Testis (tissue), 3 donors: Measurements from ENCODE around the gene COL6A5. TPM values are rescaled to one million over a fixed set of nuclear protein-coding genes. Genes with fewer than 3 reads are reported as not detected.

Experiments used
- DNase-seq: peaks from one replicate; pipeline ENCODE4 v3.0.0-alpha.2; 2019
- H3K27ac ChIP-seq, 2 donors: fragments of 200-600 bp; sonication (generic); one replicate each; pipeline ENCODE4 v1.5.1; 2019
- H3K27me3 ChIP-seq: fragments of 200-600 bp; sonication (generic); one replicate; pipeline ENCODE4 v1.5.1; 2019
- H3K36me3 ChIP-seq: fragments of 200-600 bp; sonication (generic); one replicate; pipeline ENCODE4 v1.5.1; 2017; ENCODE audit warnings: low read depth; ENCODE audit errors: missing control alignments
- H3K4me1 ChIP-seq: fragments of 200-600 bp; sonication (generic); one replicate; pipeline ENCODE4 v1.5.1; 2019
- H3K4me3 ChIP-seq, 2 donors: fragments of 200-600 bp; sonication (generic); one replicate each; pipeline ENCODE4 v1.5.1; 2017 to 2019
- H3K9me3 ChIP-seq: fragments of 200-600 bp; sonication (generic); one replicate; pipeline ENCODE4 v1.5.1; 2017
- POLR2A ChIP-seq: fragments of 450-650 bp; IDR thresholded peaks from one replicate; pipeline ENCODE4 v1.6.1; 2017; ENCODE audit warnings: antibody characterized with exemption, mild to moderate bottlenecking, moderate library complexity
- WGBS, 2 donors: methylation state at CpG; one replicate each; pipeline ENCODE4 v1.1.5; 2018; 5-methylcytosine and 5-hydroxymethylcytosine counted together
- intact Hi-C: fragments of 100-400 bp; cut with DNase I; formaldehyde crosslinking; loops from one replicate; pipeline ENCODE4 v1.15.1; 2023; ENCODE audit warnings: low total_unique reads
- polyA plus RNA-seq: library from polyadenylated mRNA; stranded (reverse); fragments of 350-450 nt; fragmentation: Illumina TruSeq; extraction: RNeasy Lipid Tissue Mini Kit (QIAGEN cat#74804); gene quantifications from one replicate; pipeline ENCODE4 v1.2.3, GENCODE V29; 2014; ENCODE audit warnings: low read depth, low replicate concordance; ENCODE audit not compliant: insufficient read depth
- total RNA-seq, 2 donors: library from RNA; depleted of rRNA; stranded (reverse); fragments of >200 nt; gene quantifications; one replicate each; pipeline ENCODE4 v1.2.3, GENCODE V29; 2016
- TF ChIP-seq, protein P1 (sequence below), 3 experiments: fragments of 450-650 bp in 2 of 3; fragments of 200-600 bp in 1 of 3; sonication (generic) in 1 of 3; IDR thresholded peaks; one replicate each; pipeline ENCODE4 v1.5.1; 2016 to 2019; ENCODE audit warnings: antibody characterized with exemption in 3 of 3, mild to moderate bottlenecking in 2 of 3, moderate library complexity in 1 of 3

The COL6A5 gene
- total and polyA plus RNA-seq, 3 donors from 2014 or later: 1.5 to 2.6 (median 2.0) TPM

DNA sequence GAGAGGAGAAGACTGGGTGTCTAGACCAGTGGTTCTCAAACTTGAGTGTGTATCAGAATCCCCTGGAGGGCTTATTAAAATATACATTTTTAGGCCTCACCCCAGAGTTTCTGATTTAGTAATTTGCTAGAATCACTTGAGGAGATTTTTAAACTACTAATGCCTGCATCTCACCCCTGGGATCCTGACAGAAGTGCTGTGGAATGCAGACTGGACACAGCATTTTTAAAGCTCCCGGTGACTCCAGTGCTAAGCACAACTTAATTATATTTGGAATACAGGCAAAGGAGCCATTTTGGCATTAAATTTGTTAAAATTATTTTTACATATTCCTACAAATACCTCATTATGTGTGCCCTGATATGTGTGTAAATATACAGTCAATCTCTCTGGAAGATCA, 144.8 kb downstream of the COL6A5 start:
- 38 to 76% methylated on average over 1 of the region's 1 CpG for WGBS, 2 donors
- H3K27ac ChIP-seq: no peak overlapping the region
- H3K4me3 ChIP-seq: no peak overlapping the region
- H3K36me3 ChIP-seq: no peaks in the 10 kb centered on the region
- H3K4me1 ChIP-seq: no peaks in the 10 kb centered on the region
- intact Hi-C loops: no loop called here
- DNase-seq: no peak
- H3K9me3 ChIP-seq: no peaks in the 10 kb centered on the region
- TF ChIP-seq, protein P1, sequence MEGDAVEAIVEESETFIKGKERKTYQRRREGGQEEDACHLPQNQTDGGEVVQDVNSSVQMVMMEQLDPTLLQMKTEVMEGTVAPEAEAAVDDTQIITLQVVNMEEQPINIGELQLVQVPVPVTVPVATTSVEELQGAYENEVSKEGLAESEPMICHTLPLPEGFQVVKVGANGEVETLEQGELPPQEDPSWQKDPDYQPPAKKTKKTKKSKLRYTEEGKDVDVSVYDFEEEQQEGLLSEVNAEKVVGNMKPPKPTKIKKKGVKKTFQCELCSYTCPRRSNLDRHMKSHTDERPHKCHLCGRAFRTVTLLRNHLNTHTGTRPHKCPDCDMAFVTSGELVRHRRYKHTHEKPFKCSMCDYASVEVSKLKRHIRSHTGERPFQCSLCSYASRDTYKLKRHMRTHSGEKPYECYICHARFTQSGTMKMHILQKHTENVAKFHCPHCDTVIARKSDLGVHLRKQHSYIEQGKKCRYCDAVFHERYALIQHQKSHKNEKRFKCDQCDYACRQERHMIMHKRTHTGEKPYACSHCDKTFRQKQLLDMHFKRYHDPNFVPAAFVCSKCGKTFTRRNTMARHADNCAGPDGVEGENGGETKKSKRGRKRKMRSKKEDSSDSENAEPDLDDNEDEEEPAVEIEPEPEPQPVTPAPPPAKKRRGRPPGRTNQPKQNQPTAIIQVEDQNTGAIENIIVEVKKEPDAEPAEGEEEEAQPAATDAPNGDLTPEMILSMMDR (IDR thresholded peaks at IDR 0.05): no peak
- no peak for TF ChIP-seq POLR2A
- no peaks in the 10 kb centered on the region for H3K27me3 ChIP-seq

DNA sequence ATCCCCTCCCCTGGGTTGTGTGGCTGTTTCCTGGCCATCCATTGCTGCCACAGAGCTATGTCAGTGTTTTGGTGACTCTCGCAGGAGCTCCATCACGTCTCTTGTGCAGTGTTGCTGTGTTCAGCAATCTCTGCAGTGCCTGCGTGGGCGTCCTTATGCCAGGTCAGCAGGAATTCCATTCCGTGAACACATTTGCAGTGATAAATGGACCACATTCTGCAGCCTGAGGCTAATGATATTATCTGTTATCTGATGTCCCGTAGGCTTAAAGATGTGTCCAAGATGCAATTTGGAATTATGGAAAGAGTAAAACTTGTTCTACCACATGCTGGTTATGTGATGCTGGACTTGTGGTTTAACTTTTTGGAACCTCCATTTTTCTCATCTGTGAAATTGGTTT, 146.0 kb downstream of the COL6A5 start:
- Histone ChIP-seq H3K27me3 (no peaks in the 10 kb centered on the region), H3K27ac (no peak overlapping the region), H3K36me3 (no peaks in the 10 kb centered on the region), H3K4me3 (no peak overlapping the region), H3K4me1 (no peaks in the 10 kb centered on the region), H3K9me3 (no peaks in the 10 kb centered on the region)
- WGBS, 2 donors: 62 to 67% methylated on average over 6 of the region's 6 CpGs
- DNase-seq: no peak
- TF ChIP-seq, protein P1 (IDR thresholded peaks at IDR 0.05): no peak
- no peak for TF ChIP-seq POLR2A
- intact Hi-C loops: no loop called here

GRCh38 chr3:130504701-130505100, 159.2 kb downstream of the COL6A5 start:
- no peak for DNase-seq
- Histone ChIP-seq H3K9me3 (no peaks in the 10 kb centered on the region), H3K36me3 (no peaks in the 10 kb centered on the region), H3K27ac (no peak overlapping the region), H3K4me1 (peaks cover 4% of the 10 kb centered on the region), H3K4me3 (no peak overlapping the region), H3K27me3 (no peaks in the 10 kb centered on the region)
- 83 to 93% methylated on average over 2 of the region's 2 CpGs for WGBS, 2 donors
- TF ChIP-seq, protein P1 (IDR thresholded peaks at IDR 0.05): no peak
- no peak for TF ChIP-seq POLR2A
- intact Hi-C loops: no loop called here

DNA sequence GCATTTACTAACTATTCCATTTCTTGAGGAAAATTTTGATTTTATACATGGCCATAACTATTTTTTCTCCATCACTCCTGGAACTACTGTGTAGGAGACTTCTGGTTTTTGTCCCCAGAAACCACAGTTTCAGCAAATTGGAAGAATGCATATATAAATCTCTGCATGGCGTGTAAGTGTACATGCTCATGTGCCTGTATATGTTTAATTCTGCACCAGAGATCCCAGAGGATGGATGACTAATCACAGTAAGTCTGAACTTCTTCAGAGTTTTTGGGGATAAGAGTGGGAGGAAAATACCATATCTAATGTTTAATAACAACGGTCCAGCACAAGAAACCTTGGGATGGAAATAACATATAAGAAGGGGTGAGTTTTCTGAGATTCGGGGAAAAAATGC, 160.6 kb downstream of the COL6A5 start:
- no peaks in the 10 kb centered on the region for H3K9me3 ChIP-seq
- intact Hi-C loops: no loop called here
- 86 to 91% methylated on average over 3 of the region's 3 CpGs for WGBS, 2 donors
- peaks cover 4% of the 10 kb centered on the region for H3K4me1 ChIP-seq
- no peak overlapping the region for H3K4me3 ChIP-seq
- H3K27me3 ChIP-seq: no peaks in the 10 kb centered on the region
- TF ChIP-seq, protein P1 (IDR thresholded peaks at IDR 0.05): no peak
- no peak for TF ChIP-seq POLR2A
- H3K36me3 ChIP-seq: no peaks in the 10 kb centered on the region
- no peak overlapping the region for H3K27ac ChIP-seq
- DNase-seq: no peak

DNA sequence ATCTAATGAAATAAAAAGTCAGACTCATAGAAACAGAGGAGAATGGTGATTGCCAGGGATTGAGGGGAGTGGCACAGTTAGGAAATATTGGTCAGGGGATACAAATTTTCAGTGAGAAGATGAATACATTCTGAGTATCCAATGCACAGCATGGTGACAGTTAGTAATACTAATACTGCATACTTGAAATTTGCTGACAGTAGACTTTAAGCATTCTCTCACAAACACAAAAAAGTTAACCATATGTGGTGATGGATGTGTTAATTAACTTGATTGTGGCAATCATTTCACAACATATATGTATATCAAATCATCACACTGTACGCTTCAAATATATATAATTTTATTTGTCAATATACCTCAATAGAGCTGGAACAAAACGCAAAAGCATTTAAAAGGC, 162.3 kb downstream of the COL6A5 start:
- H3K4me3 ChIP-seq: no peak overlapping the region

More for the DNA sequence above, 162.3 kb downstream of the COL6A5 start:
- H3K9me3 ChIP-seq: no peaks in the 10 kb centered on the region
- DNase-seq: no peak
- TF ChIP-seq, protein P1 (IDR thresholded peaks at IDR 0.05): no peak
- no peak for TF ChIP-seq POLR2A
- H3K4me1 ChIP-seq: peaks cover 4% of the 10 kb centered on the region
- no peaks in the 10 kb centered on the region for H3K27me3 ChIP-seq
- intact Hi-C loops: no loop called here
- H3K36me3 ChIP-seq: no peaks in the 10 kb centered on the region
- 93 to 97% methylated on average over 2 of the region's 2 CpGs for WGBS, 2 donors
- H3K27ac ChIP-seq: no peak overlapping the region
